ENCODE results near the gene GCAT. TPM values are rescaled to one million over a fixed set of nuclear protein-coding genes. Genes with fewer than 3 reads are reported as not detected.
A peak's percentile ranks its signal among the peaks of the same experiment; 100 is the strongest.

Gene GCAT
- polyA plus RNA-seq, 1 of the 3 experiments (the other 2 are of a cell fraction): 24.2 TPM

GRCh38 chr22:37774728-37775127 lies 33.0 kb upstream of the GCAT start:
- H3K4me1 ChIP-seq (ENCODE audit: control insufficient read depth in 1 of 2, insufficient read depth in 2 of 2, low read depth in 1 of 2, low read length in 1 of 2): no peaks in the 10 kb centered on the region; a peak in 1 of 4 replicates
- H3K27me3 ChIP-seq (ENCODE audit: insufficient read depth): no peaks in the 10 kb centered on the region
- H3F3A ChIP-seq (replicated peaks; ENCODE audit: insufficient read depth): peaks cover 9% of the 10 kb centered on the region
- WGBS (ENCODE audit: low lambda C conversion rate): 93% methylated on average over 3 of the region's 3 CpGs
- H3K9ac ChIP-seq: no peak overlapping the region
- ChIA-PET CTCF (no interaction called here), POLR2A (no interaction called here)
- no peaks in the 10 kb centered on the region for H3K9me3 ChIP-seq
- no peaks in the 10 kb centered on the region for H3K79me2 ChIP-seq (ENCODE audit: insufficient read depth)
- H3K36me3 ChIP-seq (replicated peaks in 1 of 2; ENCODE audit: control insufficient read depth in 1 of 2, insufficient read depth in 2 of 2, low read length in 1 of 2): peaks cover 5 to 20% of the 10 kb centered on the region in 2 experiments
- no peak for DNase-seq
- no peaks in the 10 kb centered on the region for H3K9me2 ChIP-seq
- no peak overlapping the region for H3K27ac ChIP-seq (ENCODE audit: low read depth in 2 of 2, low read length in 1 of 2)
- H3K4me3 ChIP-seq (ENCODE audit: low read depth in 2 of 2, low read length in 1 of 2): no peak overlapping the region
- no peak overlapping the region for H2AFZ ChIP-seq (ENCODE audit: low read depth)
- H4K20me1 ChIP-seq (ENCODE audit: insufficient read depth): no peaks in the 10 kb centered on the region
- H3K4me2 ChIP-seq: no peak overlapping the region
- TF ChIP-seq JUND (IDR thresholded peaks at IDR 0.05) (no peak), TAF1 (IDR thresholded peaks at IDR 0.05; ENCODE audit: borderline replicate concordance, low read depth, low read length) (no peak), RXRA (IDR thresholded peaks at IDR 0.05; ENCODE audit: borderline replicate concordance, low read depth) (no peak), MXI1 (IDR thresholded peaks at IDR 0.05; ENCODE audit: low read depth, low read length) (no peak), NRF1 (IDR thresholded peaks at IDR 0.05; ENCODE audit: low read depth, low read length) (no peak), MEF2A (IDR thresholded peaks at IDR 0.05; ENCODE audit: borderline replicate concordance, low read depth) (no peak), FOXM1 (IDR thresholded peaks at IDR 0.05; ENCODE audit: low read depth) (no peak), USF2 (IDR thresholded peaks at IDR 0.05; ENCODE audit: borderline replicate concordance, low read depth, low read length) (no peak), NFIC (IDR thresholded peaks at IDR 0.05; ENCODE audit: borderline replicate concordance) (no peak), TEAD4 (IDR thresholded peaks at IDR 0.05; ENCODE audit: borderline replicate concordance, insufficient read depth) (no peak)
- TF ChIP-seq, protein P1, sequence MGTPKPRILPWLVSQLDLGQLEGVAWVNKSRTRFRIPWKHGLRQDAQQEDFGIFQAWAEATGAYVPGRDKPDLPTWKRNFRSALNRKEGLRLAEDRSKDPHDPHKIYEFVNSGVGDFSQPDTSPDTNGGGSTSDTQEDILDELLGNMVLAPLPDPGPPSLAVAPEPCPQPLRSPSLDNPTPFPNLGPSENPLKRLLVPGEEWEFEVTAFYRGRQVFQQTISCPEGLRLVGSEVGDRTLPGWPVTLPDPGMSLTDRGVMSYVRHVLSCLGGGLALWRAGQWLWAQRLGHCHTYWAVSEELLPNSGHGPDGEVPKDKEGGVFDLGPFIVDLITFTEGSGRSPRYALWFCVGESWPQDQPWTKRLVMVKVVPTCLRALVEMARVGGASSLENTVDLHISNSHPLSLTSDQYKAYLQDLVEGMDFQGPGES (IDR thresholded peaks at IDR 0.05; ENCODE audit: low read depth, low read length): no peak
- TF ChIP-seq, protein P2, sequence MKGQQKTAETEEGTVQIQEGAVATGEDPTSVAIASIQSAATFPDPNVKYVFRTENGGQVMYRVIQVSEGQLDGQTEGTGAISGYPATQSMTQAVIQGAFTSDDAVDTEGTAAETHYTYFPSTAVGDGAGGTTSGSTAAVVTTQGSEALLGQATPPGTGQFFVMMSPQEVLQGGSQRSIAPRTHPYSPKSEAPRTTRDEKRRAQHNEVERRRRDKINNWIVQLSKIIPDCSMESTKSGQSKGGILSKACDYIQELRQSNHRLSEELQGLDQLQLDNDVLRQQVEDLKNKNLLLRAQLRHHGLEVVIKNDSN (IDR thresholded peaks at IDR 0.05; ENCODE audit: borderline replicate concordance, low read depth): no peak

DNA sequence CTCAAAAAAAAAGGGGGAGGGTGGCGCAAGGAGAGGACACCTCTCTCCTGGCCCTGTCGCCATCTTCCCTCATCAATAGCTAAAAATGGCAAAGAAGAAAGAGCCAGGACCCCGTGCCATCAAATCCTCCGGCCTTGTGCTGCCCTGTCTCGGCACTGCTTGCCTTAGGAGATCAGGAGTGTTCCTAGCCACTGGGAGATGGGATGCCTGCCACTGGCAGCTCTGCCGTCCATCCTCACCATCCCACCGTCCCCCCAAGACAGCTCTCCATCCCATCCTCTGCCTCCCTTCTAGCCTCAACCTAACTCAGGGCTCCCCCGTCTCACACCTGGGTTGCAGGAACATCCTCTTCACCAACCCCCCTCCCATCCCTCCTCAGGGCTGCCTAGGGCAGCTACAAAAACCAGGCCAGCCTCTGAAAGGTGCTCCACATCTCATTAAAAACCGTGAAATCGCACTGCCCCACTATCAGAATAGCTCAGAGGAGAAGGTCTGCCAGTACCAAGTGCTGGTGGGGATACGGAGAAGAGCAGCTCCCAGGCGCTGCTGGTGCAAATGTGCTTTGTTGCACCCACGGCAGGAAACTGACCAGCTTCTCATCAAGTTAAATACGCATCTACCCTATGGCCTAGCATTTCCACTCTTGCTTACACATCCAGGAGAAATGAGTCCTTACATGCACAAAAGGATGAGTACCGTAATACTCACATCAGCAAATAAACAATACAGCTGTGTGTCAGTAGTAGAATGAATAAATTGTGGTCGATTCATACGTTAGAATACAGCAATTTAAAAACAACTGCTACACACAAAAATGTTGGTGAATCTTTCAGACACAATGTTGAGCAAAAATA lies 31.7 kb upstream of the GCAT start:
- Histone ChIP-seq H3K4me2 (no peak overlapping the region), H3K27me3 (ENCODE audit: insufficient read depth) (no peaks in the 10 kb centered on the region), H4K20me1 (ENCODE audit: insufficient read depth) (no peaks in the 10 kb centered on the region), H2AFZ (ENCODE audit: low read depth) (no peak overlapping the region), H3K79me2 (ENCODE audit: insufficient read depth) (no peaks in the 10 kb centered on the region), H3K4me1 (ENCODE audit: control insufficient read depth in 1 of 2, insufficient read depth in 2 of 2, low read depth in 1 of 2, low read length in 1 of 2) (no peaks in the 10 kb centered on the region; a peak in 1 of 4 replicates), H3K9me3 (no peaks in the 10 kb centered on the region), H3F3A (replicated peaks; ENCODE audit: insufficient read depth) (peaks cover 9% of the 10 kb centered on the region), H3K4me3 (ENCODE audit: low read depth in 2 of 2, low read length in 1 of 2) (no peak overlapping the region), H3K36me3 (replicated peaks in 1 of 2; ENCODE audit: control insufficient read depth in 1 of 2, insufficient read depth in 2 of 2, low read length in 1 of 2) (peaks cover 3 to 18% of the 10 kb centered on the region in 2 experiments), H3K9me2 (no peaks in the 10 kb centered on the region), H3K9ac (no peak overlapping the region), H3K27ac (ENCODE audit: low read depth in 2 of 2, low read length in 1 of 2) (no peak overlapping the region)
- CTCF ChIA-PET: interaction anchor here (0.9 to 1.3 kb wide), 4 partner anchors 20 to 142 kb away, joined by 3 to 4 read pairs (median 3); no protein-coding TSS in a partner anchor
- DNase-seq: no peak
- TF ChIP-seq POLR2AphosphoS5 (IDR thresholded peaks at IDR 0.05; ENCODE audit: low read depth, low read length) (peak; percentile 12; the same call in 1 of the 2 replicates), SIN3A (IDR thresholded peaks at IDR 0.05; ENCODE audit: borderline replicate concordance, low read depth, low read length) (no peak)
- POLR2A ChIA-PET: interaction anchor here (0.9 kb wide), 1 partner anchor 23 kb away, joined by 3 read pairs; no protein-coding TSS in a partner anchor
- WGBS (ENCODE audit: low lambda C conversion rate): 90% methylated on average over 16 of the region's 17 CpGs
